GM12878 (cell line): Measurements from ENCODE around the gene BDP1. TPM values are rescaled to one million over a fixed set of nuclear protein-coding genes. Genes with fewer than 3 reads are reported as not detected.
"Not testable (repeated sequence)": the region's sequence is repeated elsewhere in the genome, so short reads cannot be mapped to it uniquely, and the experiment has no call there.

Experiments
- ATAC-seq: fragments of 200-7000 bp; cut with Tn5 transposase; 3 replicates; pipeline ENCODE4 v1.9.1; 2020; ENCODE audit warnings: mild to moderate bottlenecking, moderate library complexity
- BruUV-seq: library from RNA; stranded (reverse); fragments of 400-500 nt; replicated peaks from 2 replicates; lab custom pipeline; 2021; lab: Mats Ljungman, UMichigan
- CTCF ChIA-PET: fragments of 300-600 bp; sonication (Branson Sonifier 250); formaldehyde crosslinking; extraction: SDS; loops from one replicate; lab custom pipeline; 2021; ENCODE audit warnings: inconsistent platforms; lab: Yijun Ruan, JAX
- POLR2A ChIA-PET: fragments of 350-600 bp; formaldehyde crosslinking; extraction: SDS; loops from one replicate; lab custom pipeline; 2021; ENCODE audit warnings: inconsistent platforms; lab: Charles Lee
- RAD21 ChIA-PET: fragments of 300-600 bp; sonication (Branson Sonifier 250); formaldehyde crosslinking; loops from one replicate; lab custom pipeline; 2023; ENCODE audit warnings: antibody characterized with exemption; ENCODE audit not compliant: unreplicated experiment; lab: Charles Lee
- SMC1A ChIA-PET: fragments of 300-600 bp; sonication (Branson Sonifier 250); formaldehyde crosslinking; loops from one replicate; lab custom pipeline; 2023; ENCODE audit not compliant: unreplicated experiment, uncharacterized antibody; lab: Charles Lee
- DNase-seq: peaks from one replicate; pipeline ENCODE4 v3.0.0-alpha.2; 2011; ENCODE audit warnings: low read depth, low spot score
- FAIRE-seq: peaks from 3 replicates; lab custom pipeline; 2011; peaks lifted over from hg19 to GRCh38; lab: Jason Lieb, UNC
- H2AFZ ChIP-seq: 2 replicates; pipeline ENCODE4 v1.6.0; 2011; ENCODE audit warnings: low read depth, low read length, control low read depth; ENCODE audit not compliant: control insufficient read depth
- H3K27ac ChIP-seq: 2 replicates; pipeline ENCODE4 v1.5.1; 2011; ENCODE audit warnings: control low read depth; ENCODE audit not compliant: control insufficient read depth, insufficient read depth
- H3K27me3 ChIP-seq, 2 experiments: replicated peaks in 1 of 2; 2 replicates each; pipeline versions ENCODE4 v1.6.0 to v1.6.1; 2011; ENCODE audit warnings: low read length in 1 of 2; ENCODE audit not compliant: control insufficient read depth in 2 of 2, insufficient read depth in 2 of 2
- H3K36me3 ChIP-seq, 2 experiments: 2 replicates each; pipeline ENCODE4 v1.5.1; 2011; ENCODE audit warnings: low read length in 1 of 2; ENCODE audit not compliant: control insufficient read depth in 2 of 2, insufficient read depth in 2 of 2
- H3K4me1 ChIP-seq: 2 replicates; pipeline ENCODE4 v1.6.1; 2011; ENCODE audit warnings: mild to moderate bottlenecking, low read length, moderate library complexity, mixed read lengths; ENCODE audit not compliant: control insufficient read depth, insufficient read depth
- H3K4me2 ChIP-seq: 2 replicates; pipeline ENCODE4 v1.6.0; 2011; ENCODE audit warnings: control low read depth; ENCODE audit not compliant: control insufficient read depth, insufficient read depth
- H3K4me3 ChIP-seq: fragments of 200-600 bp; sonication (generic); 2 replicates; pipeline ENCODE4 v1.5.1; 2016
- H3K79me2 ChIP-seq: 2 replicates; pipeline ENCODE4 v1.6.0; 2011; ENCODE audit warnings: low read length; ENCODE audit not compliant: control insufficient read depth, insufficient read depth
- H3K9ac ChIP-seq: 2 replicates; pipeline ENCODE4 v1.8.0; 2011; ENCODE audit warnings: low read length, control low read depth, mixed read lengths; ENCODE audit not compliant: control insufficient read depth, insufficient read depth
- H3K9me3 ChIP-seq: replicated peaks from 3 replicates; pipeline ENCODE4 v1.5.1; 2011; ENCODE audit warnings: mild to moderate bottlenecking, low read length; ENCODE audit not compliant: control insufficient read depth, insufficient read depth
- H4K20me1 ChIP-seq: 2 replicates; pipeline ENCODE4 v1.6.0; 2011; ENCODE audit not compliant: control insufficient read depth, insufficient read depth
- IKZF1 ChIP-seq: fragments of 450-650 bp; conservative IDR thresholded peaks from 2 replicates; pipeline ENCODE4 v1.6.1; 2017; ENCODE audit warnings: antibody characterized with exemption, mild to moderate bottlenecking
- ZNF592 ChIP-seq: fragments of 450-650 bp; IDR thresholded peaks from 2 replicates; pipeline ENCODE4 v1.6.1; 2017; ENCODE audit warnings: mild to moderate bottlenecking, moderate library complexity
- WGBS: methylation state at CpG from one replicate; pipeline ENCODE4 v1.1.6; 2016; ENCODE audit warnings: low lambda C conversion rate; ENCODE audit not compliant: insufficient replicate concordance, insufficient coverage; ENCODE audit errors: missing lambda C conversion rate; 5-methylcytosine and 5-hydroxymethylcytosine counted together
- in situ Hi-C: fragments of 300-500 bp; cut with MboI; formaldehyde crosslinking; loops from 9 replicates; pipeline ENCODE4 v1.14.3; 2018; ENCODE audit warnings: mixed read lengths
- intact Hi-C: fragments of 100-400 bp; cut with micrococcal nuclease; formaldehyde crosslinking; loops from one replicate; pipeline ENCODE4 v1.14.2; 2022; ENCODE audit not compliant: unreplicated experiment
- polyA plus RNA-seq, 11 experiments: library from polyadenylated mRNA; depleted of rRNA in 4 of 11; unstranded in 6 of 11; stranded (reverse) in 5 of 11; fragments of >200 nt; fragmentation: Nextera tagmentation in 4 of 11; fragmentation: Illumina TruSeq in 1 of 11; extraction: Ambion mirVana in 4 of 11; extraction: Trizol in 1 of 11; gene quantifications; 1 replicate in 1 of 11; 2 replicates in 10 of 11; pipeline versions ENCODE4 v1.2.1 to v1.2.3, GENCODE V29; 2011 to 2016; ENCODE audit warnings: inconsistent platforms in 2 of 11, missing spikeins in 2 of 11, low read depth in 1 of 11
- total RNA-seq, 4 experiments: library from RNA; depleted of rRNA in 3 of 4; stranded (reverse); fragments of >200 nt in 3 of 4; fragmentation: Illumina TruSeq in 1 of 4; extraction: Trizol in 1 of 4; gene quantifications; 2 replicates each; pipeline versions ENCODE4 v1.2.1 to v1.2.3, GENCODE V29; 2013 to 2021

The BDP1 gene
- total and polyA plus RNA-seq, 10 of the 15 experiments (the other 5 are each of a cell fraction or from before 2014, with no cell fraction given), result 6.1 to 31.1 (median 17.7) TPM

DNA sequence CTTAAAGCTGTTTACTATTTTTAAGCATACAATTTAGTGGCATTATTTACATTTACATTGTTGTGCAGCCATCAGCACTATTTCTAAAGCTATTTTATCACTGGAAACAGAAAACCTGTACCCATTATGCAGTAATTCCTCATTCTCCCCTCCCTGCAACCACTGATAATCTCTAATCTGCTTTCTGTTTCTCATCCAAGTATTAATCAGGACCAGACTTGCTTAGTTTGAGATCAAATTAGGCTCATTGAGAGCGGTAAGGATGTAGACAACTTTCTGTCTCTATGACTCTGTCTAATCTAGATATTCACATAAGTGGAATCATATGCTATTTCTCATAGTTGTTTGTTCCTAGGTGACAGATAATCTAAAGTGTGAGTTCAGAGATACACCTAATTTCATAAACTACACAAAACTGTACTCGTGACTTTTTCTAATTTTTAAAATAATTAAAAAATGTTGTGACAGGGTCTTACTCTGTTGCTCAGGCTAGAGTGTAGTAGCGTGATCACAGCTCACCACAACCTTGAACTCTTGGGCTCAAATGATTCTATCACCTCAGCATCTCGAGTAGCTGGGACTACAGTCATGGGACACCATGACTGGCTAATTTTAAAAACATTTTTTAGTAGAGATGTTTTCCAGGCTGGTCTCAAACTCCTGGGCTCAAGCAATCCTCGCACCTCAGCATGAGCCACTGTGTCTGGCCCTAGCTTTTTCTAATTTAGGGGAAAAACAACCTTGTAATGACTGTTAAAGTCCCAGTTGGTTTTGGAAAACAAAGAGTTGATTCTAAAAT lies 37.6 kb downstream of the BDP1 start (continued):
- no peak for TF ChIP-seq ZNF592
- no peak for TF ChIP-seq IKZF1

DNA sequence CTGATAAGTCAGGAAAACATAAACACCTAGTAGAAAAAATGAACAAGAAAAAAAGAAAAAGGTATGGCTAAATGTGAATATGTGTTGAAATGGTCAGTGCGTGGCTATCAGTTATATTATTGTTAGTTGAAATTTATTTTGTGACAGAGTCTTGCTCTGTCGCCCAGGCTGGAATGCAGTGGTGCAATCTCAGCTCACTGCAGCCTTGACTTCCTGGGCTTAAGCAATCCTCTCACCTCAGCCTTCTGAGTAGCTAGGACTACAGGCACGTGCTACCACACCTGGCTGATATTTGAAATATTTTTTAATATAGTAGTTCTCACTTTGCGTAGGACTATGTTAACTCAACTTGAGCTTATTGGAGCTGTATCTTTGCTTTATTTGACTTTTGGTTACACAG lies 38.8 kb downstream of the BDP1 start:
- H3K79me2 ChIP-seq, H2AFZ ChIP-seq, H3K4me3 ChIP-seq, H3K4me2 ChIP-seq, H3K9me3 ChIP-seq, DNase-seq, POLR2A ChIA-PET, intact Hi-C loops, H3K27ac ChIP-seq, H3K4me1 ChIP-seq, H4K20me1 ChIP-seq, RAD21 ChIA-PET, FAIRE-seq, ATAC-seq, BruUV-seq, in situ Hi-C loops, SMC1A ChIA-PET, H3K27me3 ChIP-seq, H3K9ac ChIP-seq: not testable (repeated sequence)
- whole genome bisulfite sequencing, result 97% methylated on average over 4 of the region's 4 CpGs
- H3K36me3 ChIP-seq, result peaks cover 1 to 11% of the 10 kb centered on the region in 2 experiments
- CTCF ChIA-PET, result interaction anchor here (2.2 kb wide), 1 partner anchor 18 kb away, joined by 8 read pairs; no protein-coding TSS in a partner anchor

- peaks cover 0 to 14% of the 10 kb centered on the region in 2 experiments for H3K36me3 ChIP-seq
- intact Hi-C loops, RAD21 ChIA-PET, DNase-seq, H3K4me2 ChIP-seq, H3K27me3 ChIP-seq, CTCF ChIA-PET, ATAC-seq, H3K9me3 ChIP-seq, H3K4me1 ChIP-seq, H4K20me1 ChIP-seq, H3K27ac ChIP-seq, BruUV-seq, POLR2A ChIA-PET, H3K79me2 ChIP-seq, SMC1A ChIA-PET, FAIRE-seq, H2AFZ ChIP-seq, in situ Hi-C loops, H3K4me3 ChIP-seq, H3K9ac ChIP-seq: not testable (repeated sequence)
- 100% methylated on average over 9 of the region's 9 CpGs for WGBS
These were observed 43.3 kb downstream of the BDP1 start for GRCh38 chr5:71498756-71499155.
